Common myeloid progenitor, CD34-positive (primary cell): ENCODE data around the gene UVRAG.
A peak's percentile ranks its signal among the peaks of the same experiment; 100 is the strongest.

Experiments
- CTCF ChIA-PET: fragments of 350-600 bp; sonication (Branson Sonifier 250); formaldehyde crosslinking; loops from one replicate; lab custom pipeline; 2021; ENCODE audit warnings: antibody characterized with exemption; lab: Charles Lee
- POLR2A ChIA-PET: fragments of 350-600 bp; sonication (Branson Sonifier 250); formaldehyde crosslinking; loops from one replicate; lab custom pipeline; 2021; ENCODE audit warnings: antibody characterized with exemption; lab: Charles Lee
- DNase-seq, 3 donors: peaks; one replicate each; pipeline versions ENCODE4 v3.0.0 to v3.0.0-alpha.2; 2013
- H3K27ac ChIP-seq, 2 experiments: 1 replicate in 1 of 2; 2 replicates in 1 of 2; pipeline ENCODE4 v1.7.0; 2013; ENCODE audit warnings: inconsistent platforms in 2 of 2, low read length in 2 of 2, mild to moderate bottlenecking in 2 of 2, low read depth in 1 of 2, moderate library complexity in 1 of 2; ENCODE audit not compliant: severe bottlenecking in 2 of 2, insufficient read depth in 1 of 2, poor library complexity in 1 of 2
- H3K27me3 ChIP-seq, 5 experiments: replicated peaks in 2 of 5; 1 replicate in 3 of 5; 2 replicates in 2 of 5; pipeline versions ENCODE4 v1.6.1 to v1.7.0; 2013; ENCODE audit warnings: low read length in 4 of 5, mild to moderate bottlenecking in 2 of 5, moderate library complexity in 2 of 5, inconsistent platforms in 1 of 5; ENCODE audit not compliant: insufficient read depth in 5 of 5, control insufficient read depth in 4 of 5
- H3K36me3 ChIP-seq, 4 experiments: 1 replicate in 2 of 4; 2 replicates in 2 of 4; pipeline versions ENCODE4 v1.6.1 to v1.7.0; 2013; ENCODE audit warnings: low read length in 3 of 4, control low read depth in 1 of 4, mild to moderate bottlenecking in 1 of 4; ENCODE audit not compliant: control insufficient read depth in 4 of 4, insufficient read depth in 4 of 4
- H3K4me1 ChIP-seq, 4 experiments: 1 replicate in 3 of 4; 2 replicates in 1 of 4; pipeline versions ENCODE4 v1.6.1 to v1.7.1; 2013; ENCODE audit warnings: low read length in 3 of 4, mild to moderate bottlenecking in 3 of 4, control low read depth in 1 of 4, inconsistent platforms in 1 of 4, moderate library complexity in 1 of 4; ENCODE audit not compliant: control insufficient read depth in 4 of 4, insufficient read depth in 4 of 4; ENCODE audit errors: control extremely low read depth in 1 of 4
- H3K4me3 ChIP-seq, 7 experiments: 1 replicate in 4 of 7; 2 replicates in 3 of 7; pipeline versions ENCODE4 v1.5.1 to v1.7.0; 2013; ENCODE audit warnings: mild to moderate bottlenecking in 7 of 7, low read length in 6 of 7, moderate library complexity in 6 of 7, inconsistent platforms in 2 of 7, low read depth in 2 of 7, control low read depth in 1 of 7; ENCODE audit not compliant: insufficient read depth in 4 of 7, control insufficient read depth in 1 of 7; ENCODE audit errors: extremely low read depth in 1 of 7
- H3K9me3 ChIP-seq, 5 experiments: 1 replicate in 4 of 5; 2 replicates in 1 of 5; pipeline versions ENCODE4 v1.6.1 to v1.7.1; 2013; ENCODE audit warnings: low read length in 4 of 5, mild to moderate bottlenecking in 2 of 5, inconsistent platforms in 1 of 5, low read depth in 1 of 5, moderate library complexity in 1 of 5; ENCODE audit not compliant: control insufficient read depth in 4 of 5, insufficient read depth in 2 of 5; ENCODE audit errors: control extremely low read depth in 1 of 5
- WGBS: methylation state at CpG from one replicate; pipeline ENCODE4 v1.1.5; 2013; ENCODE audit not compliant: insufficient coverage; 5-methylcytosine and 5-hydroxymethylcytosine counted together

UVRAG gene

GRCh38 chr11:75820645-75821044 lies 5.6 kb downstream of the UVRAG start:
- ChIA-PET CTCF (interaction anchor here (0.8 kb wide), 1 partner anchor 12 kb away, joined by 3 read pairs; no protein-coding TSS in a partner anchor), POLR2A (no interaction called here)
- H3K27me3 ChIP-seq: no peaks in the 10 kb centered on the region
- H3K4me3 ChIP-seq: no peak overlapping the region
- peaks cover 5 to 21% (median 19%) of the 10 kb centered on the region in 4 experiments for H3K4me1 ChIP-seq
- WGBS: no CpG with 5 or more reads among the region's 1 CpG
- no peaks in the 10 kb centered on the region for H3K9me3 ChIP-seq
- H3K36me3 ChIP-seq: peaks cover 0 to 12% (median 4%) of the 10 kb centered on the region in 4 experiments
- DNase-seq: no peak
- H3K27ac ChIP-seq: no peak overlapping the region

- Histone ChIP-seq H3K9me3 (no peaks in the 10 kb centered on the region), H3K4me3 (no peak overlapping the region), H3K4me1 (peaks cover 3 to 20% (median 17%) of the 10 kb centered on the region in 4 experiments), H3K27ac (no peak overlapping the region), H3K27me3 (no peaks in the 10 kb centered on the region), H3K36me3 (peaks cover 0 to 12% (median 4%) of the 10 kb centered on the region in 4 experiments)
- ChIA-PET CTCF (no interaction called here), POLR2A (no interaction called here)
- 100% methylated on average over 3 of the region's 5 CpGs for WGBS
- DNase-seq: no peak
These were observed 6.2 kb downstream of the UVRAG start for GRCh38 chr11:75821202-75821601.

- Histone ChIP-seq H3K9me3 (no peaks in the 10 kb centered on the region), H3K4me3 (no peak overlapping the region), H3K27ac (no peak overlapping the region), H3K36me3 (peaks cover 2 to 12% (median 4%) of the 10 kb centered on the region in 4 experiments), H3K27me3 (no peaks in the 10 kb centered on the region), H3K4me1 (peaks cover 1 to 13% (median 5%) of the 10 kb centered on the region in 4 experiments)
- ChIA-PET CTCF (interaction anchor here (0.9 to 1.4 kb wide), 3 partner anchors 19 to 99 kb away, joined by 3 to 6 read pairs (median 4); no protein-coding TSS in a partner anchor), POLR2A (interaction anchor here (1.0 kb wide), 1 partner anchor 10 kb away, joined by 4 read pairs; no protein-coding TSS in a partner anchor)
- DNase-seq: peak in 2 of 3 donors; percentile 51 to 70
- WGBS: 83% methylated on average over 1 of the region's 3 CpGs
These were observed 7.5 kb downstream of the UVRAG start for GRCh38 chr11:75822541-75822940.

GRCh38 chr11:75823415-75823814 lies 8.4 kb downstream of the UVRAG start:
- H3K4me3 ChIP-seq: no peak overlapping the region
- H3K36me3 ChIP-seq: peaks cover 2 to 12% (median 4%) of the 10 kb centered on the region in 4 experiments
- H3K4me1 ChIP-seq: peaks cover 4 to 13% (median 6%) of the 10 kb centered on the region in 4 experiments
- H3K27ac ChIP-seq: no peak overlapping the region
- no peaks in the 10 kb centered on the region for H3K9me3 ChIP-seq
- ChIA-PET CTCF (interaction anchor here (1.4 kb wide), 1 partner anchor 42 kb away, joined by 6 read pairs; no protein-coding TSS in a partner anchor), POLR2A (interaction anchor here (1.0 kb wide), 1 partner anchor 9 kb away, joined by 4 read pairs; no protein-coding TSS in a partner anchor)
- no peaks in the 10 kb centered on the region for H3K27me3 ChIP-seq
- no peak for DNase-seq
- WGBS: 100% methylated on average over 4 of the region's 4 CpGs

- no peak for DNase-seq
- H3K4me3 ChIP-seq: no peak overlapping the region
- peaks cover 2 to 12% (median 4%) of the 10 kb centered on the region in 4 experiments for H3K36me3 ChIP-seq
- ChIA-PET CTCF (no interaction called here), POLR2A (no interaction called here)
- peaks cover 4 to 13% (median 6%) of the 10 kb centered on the region in 4 experiments for H3K4me1 ChIP-seq
- H3K27ac ChIP-seq: peak overlapping the region in 1 of 2 experiments; percentile 54
- H3K27me3 ChIP-seq: no peaks in the 10 kb centered on the region
- H3K9me3 ChIP-seq: no peaks in the 10 kb centered on the region
- WGBS: no CpG with 5 or more reads among the region's 4 CpGs
These were observed 8.9 kb downstream of the UVRAG start for GRCh38 chr11:75823946-75824345.

GRCh38 chr11:75826461-75827230 lies 11.6 kb downstream of the UVRAG start:
- no peak overlapping the region for H3K27ac ChIP-seq
- ChIA-PET CTCF (interaction anchor here (1.3 to 2.0 kb wide), 3 partner anchors 9 to 41 kb away, joined by 3 to 8 read pairs (median 3); no protein-coding TSS in a partner anchor), POLR2A (no interaction called here)
- no peak for DNase-seq
- H3K9me3 ChIP-seq: no peaks in the 10 kb centered on the region
- peaks cover 4 to 13% (median 6%) of the 10 kb centered on the region in 4 experiments for H3K4me1 ChIP-seq
- 60% methylated on average over 2 of the region's 4 CpGs for WGBS
- no peaks in the 10 kb centered on the region for H3K27me3 ChIP-seq
- H3K4me3 ChIP-seq: no peak overlapping the region
- H3K36me3 ChIP-seq: peaks cover 2 to 14% (median 5%) of the 10 kb centered on the region in 4 experiments
